ENCODE data around the gene ATP5MK.

DNA sequence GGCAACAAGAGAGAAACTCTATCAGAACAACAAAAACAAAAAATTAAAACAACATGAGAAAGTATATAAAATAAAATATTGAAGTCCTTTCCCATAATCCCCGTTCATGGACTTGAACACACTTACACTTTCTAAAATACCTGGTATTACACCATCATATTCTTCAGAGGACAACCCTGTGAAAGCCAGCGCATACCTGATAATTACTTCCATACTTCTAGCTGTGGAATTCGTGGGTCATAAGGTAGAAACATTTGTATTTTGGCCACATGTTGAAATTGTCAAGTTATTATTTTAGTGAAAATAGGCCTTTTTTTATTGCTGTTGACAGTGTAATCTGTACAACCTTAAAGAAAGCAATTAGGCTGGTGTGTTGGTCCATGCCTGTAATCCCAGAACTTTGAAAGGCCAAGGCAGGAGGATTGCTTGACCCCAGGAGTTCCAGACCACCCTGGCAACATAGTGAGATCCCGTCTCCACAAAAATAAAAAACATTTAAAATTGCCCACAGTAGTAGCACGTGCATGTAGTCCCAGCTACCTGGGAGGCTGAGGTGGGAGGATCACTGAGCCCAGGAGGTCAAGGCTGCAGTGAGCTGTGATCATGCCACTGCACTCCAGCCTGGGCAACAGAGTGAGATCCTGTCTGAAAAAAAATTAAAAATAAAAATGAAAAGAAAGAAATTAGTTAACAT, 40.2 kb downstream of the ATP5MK start:
- TF ChIP-seq POLR2A (IDR thresholded peaks at IDR 0.05; ENCODE audit: low read length) (no peak), GATA1 (IDR thresholded peaks at IDR 0.05; ENCODE audit: low read depth, low read length) (no peak)

Data from erythroblast (primary cell).